CD4-positive, alpha-beta T cell treated with Interleukin-17A for 1 hour (primary cell): ENCODE data around the gene TMEM229B.

Experiments used
- DNase-seq: peaks from one replicate; pipeline ENCODE4 v3.0.0-alpha.2; 2020

TMEM229B gene

DNA sequence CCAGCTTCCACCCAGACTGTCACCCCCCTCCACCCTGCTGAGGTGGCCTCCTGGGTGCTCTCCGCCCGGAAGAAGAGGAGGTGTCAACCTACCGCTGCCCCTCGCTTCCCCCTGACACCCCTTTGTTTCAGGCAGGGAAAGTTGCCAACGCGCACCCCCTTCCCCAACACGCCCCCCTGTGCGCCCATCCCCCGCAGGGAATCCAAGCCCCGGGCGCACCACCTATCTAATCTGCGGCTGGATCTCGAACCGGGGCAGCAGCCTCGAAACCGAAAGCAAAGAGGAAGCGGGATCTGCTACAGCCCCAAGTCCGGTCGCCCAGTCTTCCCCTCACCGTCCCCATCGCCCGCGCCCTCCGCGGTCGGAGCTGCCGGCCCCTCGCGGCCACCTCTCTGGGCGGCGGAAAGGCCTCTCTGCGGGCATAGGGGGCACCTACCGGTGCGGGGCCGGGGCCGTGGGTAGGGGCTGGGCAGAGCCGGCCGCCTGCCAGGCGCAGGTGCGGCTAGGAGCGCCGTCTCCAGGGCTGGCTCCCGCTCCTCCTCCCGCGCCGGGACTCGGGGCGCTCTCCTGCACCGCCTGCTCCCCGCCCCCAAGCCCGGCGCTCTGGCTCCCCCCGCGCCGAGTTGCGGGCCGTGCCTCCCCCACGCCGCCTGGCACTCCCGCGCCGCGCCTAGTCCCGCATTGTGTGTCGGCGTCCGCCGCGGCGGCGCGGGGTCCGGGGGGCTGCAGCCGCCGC is 26.3 kb upstream of the TMEM229B start:
- peak; percentile 58 for DNase-seq

DNA sequence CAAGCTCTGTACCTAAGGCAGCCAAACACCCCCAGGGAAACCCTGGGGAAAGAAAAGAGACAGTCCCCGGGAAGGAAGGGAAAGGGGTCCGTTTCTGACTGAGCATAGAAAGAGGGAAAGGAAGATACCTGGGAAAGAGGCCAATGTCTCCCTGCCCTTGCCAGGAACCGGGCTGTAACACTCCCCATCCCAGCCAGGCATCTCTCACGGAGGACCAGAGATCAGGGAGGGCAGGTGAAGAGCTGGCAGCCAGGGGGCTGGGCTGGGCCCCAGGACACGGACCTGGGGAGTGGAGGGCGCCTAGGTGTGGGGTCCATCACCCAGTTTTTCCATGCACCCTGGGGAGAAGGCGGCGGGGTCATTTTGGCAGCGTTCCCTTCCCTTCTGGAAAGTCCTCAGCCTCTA is 25.7 kb upstream of the TMEM229B start:
- no peak for DNase-seq

DNA sequence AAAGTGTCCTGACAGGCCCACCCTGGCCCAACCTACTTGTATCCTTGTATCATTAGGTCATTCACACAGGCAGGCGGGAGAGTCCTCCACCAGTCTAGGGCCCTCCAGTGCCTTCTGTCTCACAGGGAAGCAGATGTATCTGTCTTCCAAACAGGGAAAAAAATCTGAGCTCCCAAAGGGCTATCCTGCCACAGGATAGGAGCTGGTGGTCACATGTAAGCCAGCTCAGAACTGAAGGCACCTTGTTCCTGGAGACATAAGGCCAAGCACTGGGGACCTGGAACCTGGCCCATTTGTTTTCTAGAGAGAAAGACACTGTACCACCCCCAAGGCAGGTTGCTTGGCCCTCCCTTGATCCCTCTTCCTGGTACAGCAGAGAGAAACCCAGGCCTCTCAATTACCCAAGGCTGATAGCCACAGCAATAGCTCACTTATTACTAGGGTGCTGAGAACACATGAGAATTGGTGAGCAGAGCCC is 25.1 kb upstream of the TMEM229B start:
- no peak for DNase-seq

DNA sequence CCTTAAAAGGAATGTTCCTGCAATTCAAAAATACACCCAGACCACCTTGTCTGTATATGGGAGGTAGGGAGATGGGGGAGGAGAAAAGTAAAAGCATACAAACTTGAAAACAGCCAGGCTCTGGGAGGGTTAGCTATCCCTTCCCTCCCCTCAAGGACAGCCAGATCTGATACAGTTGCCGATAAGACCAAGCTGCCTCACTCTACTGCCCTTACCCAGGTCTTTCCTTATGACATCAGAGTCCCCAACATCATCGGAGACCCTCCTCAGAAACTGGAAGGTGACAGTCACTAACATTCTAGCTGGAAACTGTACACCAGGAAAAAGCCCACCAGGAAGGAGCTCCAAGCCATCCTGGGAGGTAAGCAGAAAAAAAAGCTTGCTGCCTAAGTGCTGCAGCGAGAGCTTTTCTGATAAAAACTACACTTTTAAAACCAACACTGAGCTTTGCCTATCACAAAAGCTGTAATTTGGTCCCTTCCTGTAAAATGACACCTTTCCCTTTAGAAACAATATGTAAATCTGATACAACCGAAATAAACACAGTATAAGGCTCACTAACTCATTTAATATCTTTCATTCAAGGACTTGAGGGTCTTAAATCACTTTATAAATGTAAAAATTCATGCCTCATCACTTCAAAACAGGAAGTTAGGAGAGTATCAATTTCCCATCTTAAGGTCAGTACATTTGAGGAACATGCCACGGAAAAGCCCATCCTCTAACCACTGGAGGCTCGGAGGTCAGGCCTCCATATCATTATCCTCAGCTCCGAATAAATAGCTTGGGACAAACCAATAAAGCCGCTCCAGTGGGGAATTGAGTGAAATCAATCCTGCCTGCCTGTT is 24.2 kb upstream of the TMEM229B start:
- no peak for DNase-seq

DNA sequence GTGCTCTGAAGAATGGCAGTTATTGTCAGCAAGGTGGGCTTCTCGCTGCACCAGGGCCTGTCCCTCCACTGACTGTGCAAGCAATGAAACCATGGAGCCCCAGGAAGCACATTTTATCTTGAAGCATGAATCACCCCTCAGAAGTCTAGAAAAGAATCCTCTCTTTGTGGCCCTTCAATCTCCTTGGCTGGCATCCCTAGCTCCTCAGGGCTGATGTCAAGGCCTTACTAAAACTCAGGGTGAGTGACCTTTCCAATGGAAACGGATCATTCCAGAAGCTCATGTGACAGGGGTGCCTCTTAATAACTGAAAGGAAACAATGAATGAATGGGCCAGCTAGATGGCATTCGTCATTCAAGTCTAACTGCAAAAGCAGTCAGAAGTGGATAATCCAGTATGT is 22.3 kb upstream of the TMEM229B start:
- no peak for DNase-seq

DNA sequence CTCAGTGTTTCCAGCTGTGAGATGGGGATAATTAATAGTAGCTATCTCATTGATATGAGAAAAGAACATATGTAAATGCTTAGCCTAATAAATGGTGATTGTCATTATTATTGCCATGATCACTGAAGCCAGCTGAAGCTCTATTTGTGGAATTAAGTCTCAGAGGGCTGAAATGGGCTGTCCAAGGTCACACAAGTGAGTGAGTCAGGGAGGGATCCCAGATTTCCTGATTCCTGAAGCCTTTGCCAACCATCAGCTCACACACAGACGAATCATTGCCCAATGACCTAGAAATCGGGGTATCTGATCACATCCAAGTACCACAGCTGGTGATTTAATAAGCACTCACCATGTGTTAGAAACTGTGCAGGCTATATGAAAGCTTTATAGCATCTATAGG is 21.6 kb upstream of the TMEM229B start:
- DNase-seq = no peak

DNA sequence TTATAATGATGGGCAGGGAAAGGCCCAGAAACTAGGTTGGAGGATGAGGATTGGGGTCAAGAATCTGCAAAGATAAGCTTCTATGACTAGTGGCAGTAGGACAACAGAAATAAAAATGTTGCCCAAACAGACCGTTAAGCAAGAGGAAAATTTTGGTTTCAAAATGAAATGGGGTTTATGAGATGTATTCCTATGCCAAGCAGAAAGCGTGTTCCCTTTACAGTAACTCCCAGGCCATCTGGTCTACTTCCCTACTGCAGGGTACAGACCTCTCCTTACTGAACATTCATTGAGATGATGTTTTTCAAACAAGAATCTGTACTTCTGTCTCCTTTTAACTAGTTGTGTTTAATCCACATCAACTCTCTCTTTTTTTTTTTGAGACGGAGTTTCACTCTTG is 20.4 kb upstream of the TMEM229B start:
- DNase-seq = no peak

DNA sequence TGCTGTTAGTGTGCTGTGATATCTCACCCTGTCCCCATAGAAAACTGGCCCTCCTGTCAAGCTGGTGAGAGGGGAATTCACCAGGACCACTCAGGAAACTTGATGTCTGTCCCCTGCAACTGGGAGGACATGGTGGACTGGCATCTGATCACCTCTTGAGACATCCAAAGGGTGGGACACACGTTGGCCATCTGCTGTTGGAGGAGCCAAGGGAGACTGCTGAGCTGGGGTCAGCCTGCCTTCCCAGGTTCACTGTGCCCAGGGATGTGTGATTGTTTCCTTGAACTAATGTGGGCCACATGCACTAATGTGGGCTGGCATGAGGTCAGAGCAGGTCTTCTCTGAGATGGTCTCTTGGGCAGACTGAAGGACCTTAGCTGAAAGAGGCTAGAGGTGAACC is 16.7 kb upstream of the TMEM229B start:
- DNase-seq = no peak

DNA sequence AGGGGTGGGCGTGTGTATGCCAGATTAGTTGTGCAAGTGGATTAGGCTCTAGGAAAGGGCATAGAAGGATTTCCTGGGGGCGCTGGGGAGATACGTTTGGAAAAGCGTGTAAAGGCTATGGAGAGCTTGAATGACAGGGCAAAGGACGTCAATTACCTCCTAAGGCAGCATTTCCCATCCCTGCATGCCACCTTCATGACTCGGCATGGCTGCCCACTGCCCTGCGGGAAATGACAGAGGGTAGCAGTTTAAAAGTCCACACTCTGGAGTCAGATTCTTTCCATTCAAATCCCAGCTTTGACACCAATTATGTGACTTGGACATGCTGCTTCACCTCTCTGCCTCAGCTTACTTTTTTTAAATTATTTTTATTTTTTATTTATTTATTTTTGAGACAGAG is 14.8 kb upstream of the TMEM229B start:
- DNase-seq = no peak

DNA sequence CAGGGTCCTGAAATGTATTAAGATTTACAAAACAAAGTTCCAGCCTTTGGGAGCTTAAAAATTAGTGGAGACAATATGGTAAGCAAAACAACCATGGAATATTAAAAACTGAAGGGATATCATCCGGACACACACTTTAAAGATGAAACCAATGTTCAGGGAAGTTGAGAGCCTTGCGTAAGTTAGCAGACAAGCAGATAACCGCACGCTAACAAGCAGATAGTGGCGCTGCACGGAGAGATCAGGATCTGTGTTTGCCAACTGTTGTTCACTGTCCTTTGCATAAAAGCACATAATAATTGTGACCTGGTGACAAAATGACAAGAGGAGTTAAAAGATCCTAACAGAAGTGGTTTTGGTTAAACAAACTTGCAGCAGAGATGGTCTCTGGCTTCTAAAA is 14.3 kb upstream of the TMEM229B start:
- no peak for DNase-seq

DNA sequence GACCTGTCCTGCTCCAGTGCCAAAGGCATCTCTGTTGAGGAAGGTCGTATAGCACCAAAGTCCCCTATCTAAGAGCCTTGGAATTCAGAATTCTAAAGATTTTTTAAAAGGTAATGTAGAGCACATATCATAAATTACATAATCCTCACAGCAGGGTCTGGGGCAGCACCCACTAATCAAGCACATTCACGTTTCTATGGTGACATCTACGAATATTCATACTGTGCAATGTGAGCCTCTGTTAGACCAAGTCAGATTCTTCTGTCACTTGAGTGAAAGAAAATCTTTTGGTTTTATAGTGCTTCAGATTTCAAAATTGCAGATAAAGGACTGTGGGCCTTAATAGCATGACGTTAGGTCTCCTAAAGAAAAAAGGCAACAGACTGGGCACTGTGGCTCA is 13.1 kb upstream of the TMEM229B start:
- DNase-seq = no peak

DNA sequence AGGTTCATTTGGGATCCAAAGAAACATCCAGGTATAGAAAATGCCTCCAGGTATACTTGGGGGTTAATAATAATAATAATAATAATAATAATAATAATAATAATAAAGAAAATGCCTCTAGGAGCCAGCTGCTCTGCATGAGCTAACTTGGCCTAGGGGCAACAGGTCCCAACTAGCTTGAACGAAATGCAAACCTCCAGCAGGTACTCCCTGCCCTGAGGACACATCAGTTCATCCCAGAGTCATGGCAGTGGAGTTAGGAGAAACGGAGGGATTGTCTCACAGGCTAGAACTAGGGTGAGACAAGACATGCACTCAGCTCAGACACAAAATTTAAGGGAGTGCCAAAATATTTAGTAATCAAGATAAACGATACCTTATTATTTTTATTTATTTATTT is 12.5 kb upstream of the TMEM229B start:
- DNase-seq = no peak

DNA sequence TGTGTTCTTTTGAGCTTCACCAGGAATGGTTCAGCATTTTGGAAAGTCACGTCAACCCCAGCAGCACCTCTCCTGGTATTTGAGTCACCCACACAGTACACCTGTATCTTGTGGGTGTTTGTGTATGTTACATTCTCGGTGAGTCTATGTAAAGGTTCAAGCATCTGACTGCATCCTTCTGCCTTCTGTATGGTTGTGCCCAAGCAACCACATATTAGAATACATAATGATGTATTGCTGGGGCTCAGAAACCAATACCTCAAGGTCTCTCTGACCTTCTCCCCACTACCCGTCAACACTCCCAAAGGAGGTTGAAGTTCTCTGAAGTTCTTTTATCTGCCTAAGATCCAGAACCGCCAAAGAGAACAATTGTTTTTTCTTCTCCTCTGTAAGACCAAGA is 9.2 kb upstream of the TMEM229B start:
- DNase-seq = no peak

DNA sequence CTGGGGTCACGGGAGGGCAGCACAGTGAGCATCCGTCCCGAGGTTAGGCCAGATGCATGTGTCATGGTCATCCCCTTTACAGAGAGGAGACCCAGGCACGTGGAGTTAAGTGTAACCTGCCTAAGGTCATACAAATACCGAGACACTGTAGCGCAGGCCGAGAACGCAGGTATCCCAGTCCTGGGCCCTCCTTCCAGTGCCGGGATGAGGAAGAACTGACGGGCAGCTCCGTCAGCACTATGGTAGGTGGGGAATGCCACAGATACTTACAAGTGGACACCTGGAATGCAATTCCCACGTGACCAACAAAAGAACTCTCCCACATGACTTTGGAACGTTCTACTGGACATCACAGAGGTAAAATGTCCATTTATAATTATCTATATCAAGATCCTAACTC is 8.7 kb upstream of the TMEM229B start:
- DNase-seq = no peak

DNA sequence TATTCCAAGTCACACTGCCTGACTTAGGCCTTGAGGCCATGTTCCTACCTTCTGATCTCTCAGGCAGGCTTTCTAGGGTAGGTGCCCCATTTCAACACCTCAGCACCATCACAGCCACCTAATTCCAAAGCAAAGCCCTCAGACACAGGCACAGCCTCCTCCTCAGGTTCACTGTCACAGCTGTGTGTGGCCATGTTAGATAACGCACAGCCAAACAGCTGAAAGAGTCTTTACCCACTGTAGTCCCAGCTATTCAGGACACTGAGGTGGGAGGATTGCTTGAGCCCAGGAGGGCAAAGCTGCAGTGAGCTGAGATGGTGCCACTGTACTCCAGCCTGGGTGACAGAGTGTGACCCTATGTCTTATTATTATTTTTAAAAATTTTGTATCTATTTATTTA is 7.3 kb upstream of the TMEM229B start:
- DNase-seq = no peak

DNA sequence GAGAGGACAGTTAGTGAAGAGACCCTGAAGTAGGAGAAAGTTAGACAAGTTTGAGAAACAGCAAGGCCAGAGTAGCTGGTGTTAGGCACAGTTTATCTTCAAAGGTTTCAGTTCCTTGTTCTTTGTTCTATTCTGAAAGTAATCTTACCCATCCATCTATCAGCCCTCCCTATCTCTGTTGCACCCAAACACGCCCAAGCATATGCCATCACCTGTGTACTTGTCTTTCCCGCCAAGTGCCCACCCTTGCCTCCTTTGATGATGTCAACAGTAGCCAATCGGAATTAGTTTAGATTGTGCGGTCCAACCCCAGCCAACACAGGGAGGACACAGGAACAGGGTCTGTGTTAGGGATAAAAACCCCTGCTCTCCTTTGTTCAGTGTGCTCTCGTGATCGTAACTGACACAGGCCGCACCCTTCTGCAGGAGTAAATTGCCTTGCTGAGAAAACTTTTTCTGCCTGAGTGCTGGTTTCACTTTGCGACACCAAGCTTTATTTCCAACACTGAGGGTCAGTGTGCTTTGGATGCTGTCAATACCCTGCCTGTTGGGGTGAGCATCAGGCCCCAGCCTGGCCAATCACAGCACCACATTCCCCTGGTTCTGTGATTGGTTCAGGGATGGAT is 4.7 kb upstream of the TMEM229B start:
- DNase-seq = no peak

DNA sequence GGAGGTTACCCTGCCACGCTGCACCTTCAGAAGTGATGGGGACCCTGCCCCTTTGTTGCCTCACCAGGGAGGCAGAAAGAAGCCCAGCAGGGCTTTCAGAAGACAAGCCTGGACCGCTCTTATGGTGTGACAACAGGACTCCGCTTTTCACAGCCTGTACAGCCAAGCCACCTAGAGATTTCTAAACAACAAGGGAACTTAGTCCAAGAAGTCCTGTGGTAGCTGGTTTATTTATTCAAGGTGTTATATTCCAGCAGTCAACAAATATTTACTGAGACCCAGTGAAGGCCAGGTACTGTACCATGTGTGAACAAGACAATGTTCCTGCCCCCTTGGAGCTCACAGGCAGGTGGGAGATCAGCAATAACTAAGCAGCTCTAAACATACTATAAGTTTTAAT is 4.0 kb upstream of the TMEM229B start:
- no peak for DNase-seq

DNA sequence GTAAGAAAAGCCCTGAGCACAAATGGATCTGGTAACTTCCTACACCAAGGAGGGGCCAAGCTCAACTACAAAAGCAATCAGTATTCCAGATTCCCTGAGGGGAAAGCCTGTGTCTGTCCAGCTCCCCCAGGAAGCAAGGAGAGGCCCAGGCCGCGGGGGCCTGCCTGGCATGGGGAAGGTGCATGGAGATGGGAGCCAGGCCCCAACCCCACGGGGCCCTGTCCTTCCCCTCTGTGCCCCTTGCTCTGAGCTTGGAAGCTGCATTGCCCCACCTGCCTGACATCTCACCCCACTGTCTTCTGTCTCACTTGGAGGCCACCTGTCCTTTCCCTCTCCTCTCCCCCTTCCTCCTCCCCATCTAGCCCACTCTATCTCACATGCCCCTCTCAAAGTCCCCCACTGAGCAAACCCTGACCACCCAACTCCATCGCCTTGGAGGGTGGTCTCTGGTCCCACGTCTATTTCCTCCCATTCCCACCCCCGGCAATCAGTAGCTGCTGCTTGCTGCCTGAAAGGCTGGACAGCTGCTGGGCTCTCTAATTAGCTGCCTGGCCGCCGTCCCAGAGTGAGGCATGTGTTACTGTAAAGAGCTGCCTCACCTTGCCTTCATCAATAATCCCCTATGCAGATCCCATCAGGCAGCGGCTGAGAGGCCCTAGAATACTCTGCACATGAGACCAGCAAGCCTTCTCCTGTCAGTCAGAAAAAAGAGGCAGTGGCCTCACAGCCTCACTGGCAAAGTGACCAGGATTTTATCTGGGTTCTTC is 3.4 kb upstream of the TMEM229B start:
- DNase-seq = no peak

DNA sequence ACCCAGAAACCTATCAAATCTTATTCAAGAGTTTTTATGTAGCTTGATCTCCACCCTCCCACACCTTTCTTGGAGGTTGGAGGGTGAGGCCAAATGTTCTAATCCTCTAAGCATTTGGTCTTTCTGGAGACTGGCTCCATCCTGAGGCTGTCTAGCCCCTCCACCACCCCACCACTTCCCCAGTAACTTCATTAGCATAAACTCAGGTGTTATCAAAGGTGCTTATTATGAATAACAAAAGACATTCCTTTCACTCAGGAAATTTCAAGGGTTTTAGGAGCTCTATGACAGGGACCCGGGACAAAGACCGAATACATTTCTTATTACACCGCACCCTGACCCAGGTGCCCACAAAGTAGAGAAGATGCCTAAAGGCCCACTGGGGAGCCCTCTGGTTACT is 2.8 kb upstream of the TMEM229B start:
- DNase-seq = no peak

DNA sequence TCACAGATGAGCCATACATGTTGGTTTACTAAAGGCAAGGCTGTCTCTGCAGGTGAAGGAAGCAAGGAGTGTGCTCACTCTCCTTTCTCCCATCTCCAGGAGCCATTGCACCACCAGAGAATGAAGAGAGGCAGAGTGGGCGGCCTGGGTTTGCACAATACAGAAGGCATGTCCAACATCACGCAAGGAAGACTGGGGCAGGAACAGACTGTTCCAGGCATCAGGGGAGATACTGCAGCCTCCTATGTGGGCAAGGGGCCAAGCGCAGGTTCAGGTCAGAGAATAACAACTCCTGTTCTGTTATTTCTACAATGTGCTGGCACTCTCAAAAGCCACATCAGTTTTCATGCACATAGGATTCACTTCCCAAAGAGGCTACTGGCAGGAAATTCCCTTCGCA is 1.7 kb upstream of the TMEM229B start:
- no peak for DNase-seq

DNA sequence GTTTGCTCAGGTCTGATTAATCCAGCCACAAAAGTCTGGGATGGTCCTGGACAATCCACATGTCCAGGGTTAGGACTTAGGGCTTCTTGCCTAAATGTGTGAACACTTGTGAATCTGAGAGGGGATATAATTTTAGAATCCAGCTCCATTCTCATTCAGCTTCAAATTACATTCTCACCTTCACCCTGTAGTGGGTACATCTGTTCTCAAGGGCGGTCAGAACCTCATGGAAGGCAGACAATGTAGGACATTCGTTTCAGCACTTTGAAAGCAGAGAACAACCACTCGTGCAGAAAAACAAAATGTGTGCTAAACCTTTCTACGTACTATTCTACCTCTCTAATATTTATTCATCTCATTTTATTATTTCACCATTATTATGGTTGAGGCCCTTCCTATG is 1.2 kb downstream of the TMEM229B start:
- no peak for DNase-seq

DNA sequence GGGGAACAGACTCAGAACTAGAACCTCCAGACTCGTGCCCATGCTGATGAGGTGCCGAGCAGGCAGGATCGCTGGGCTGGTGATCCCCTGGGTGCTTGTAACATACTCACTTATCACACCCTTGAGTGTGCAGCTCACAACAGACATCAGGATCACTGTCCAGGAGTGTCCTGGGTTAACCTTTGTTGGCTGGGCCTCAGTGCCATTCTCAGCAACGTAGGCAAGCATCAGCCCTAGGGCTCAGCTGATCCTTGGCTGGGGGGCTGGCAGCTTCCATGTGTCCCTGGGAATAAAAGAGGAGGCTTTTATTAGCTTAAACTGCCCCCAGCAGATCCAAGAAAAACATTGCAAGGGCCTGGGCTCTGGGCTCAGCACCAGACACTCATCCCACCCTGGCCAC is 1.6 kb downstream of the TMEM229B start:
- DNase-seq = no peak

DNA sequence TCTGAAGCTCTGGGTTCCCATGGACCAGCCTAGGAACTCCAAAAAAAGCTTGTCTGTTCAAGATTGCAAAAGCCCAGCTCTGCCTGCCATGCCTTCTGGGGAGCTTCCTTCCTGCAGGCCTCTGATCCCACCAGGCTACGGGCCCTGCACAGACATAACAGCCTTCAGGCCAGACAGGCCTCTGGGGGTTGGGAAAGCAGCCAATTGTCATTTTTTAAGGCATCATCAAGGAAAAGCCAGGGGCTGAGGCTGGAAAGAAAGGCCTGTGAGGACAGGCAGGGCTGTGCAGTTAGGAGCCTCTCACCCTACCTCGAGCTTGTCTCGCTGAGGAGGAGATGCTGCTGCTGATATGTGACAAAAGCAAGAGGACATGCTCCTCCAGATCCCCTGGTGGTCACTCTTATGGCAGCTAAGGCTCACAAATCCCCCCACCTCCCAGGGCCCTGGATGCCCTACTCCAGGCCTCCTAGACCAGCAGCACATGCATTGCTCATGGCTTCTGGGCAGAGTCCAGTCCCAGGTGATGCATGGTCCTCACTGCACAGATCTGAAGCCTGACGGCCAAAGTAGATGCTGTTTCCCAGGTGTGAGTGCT is 2.9 kb downstream of the TMEM229B start:
- DNase-seq = no peak
